Measurements from ENCODE around the gene TANGO6.
"Not testable (repeated sequence)": the region's sequence is repeated elsewhere in the genome, so short reads cannot be mapped to it uniquely, and the experiment has no call there.

Gene TANGO6
- total RNA-seq = 10.0 to 43.3 (median 31.5) reads per million in 17 experiments

DNA sequence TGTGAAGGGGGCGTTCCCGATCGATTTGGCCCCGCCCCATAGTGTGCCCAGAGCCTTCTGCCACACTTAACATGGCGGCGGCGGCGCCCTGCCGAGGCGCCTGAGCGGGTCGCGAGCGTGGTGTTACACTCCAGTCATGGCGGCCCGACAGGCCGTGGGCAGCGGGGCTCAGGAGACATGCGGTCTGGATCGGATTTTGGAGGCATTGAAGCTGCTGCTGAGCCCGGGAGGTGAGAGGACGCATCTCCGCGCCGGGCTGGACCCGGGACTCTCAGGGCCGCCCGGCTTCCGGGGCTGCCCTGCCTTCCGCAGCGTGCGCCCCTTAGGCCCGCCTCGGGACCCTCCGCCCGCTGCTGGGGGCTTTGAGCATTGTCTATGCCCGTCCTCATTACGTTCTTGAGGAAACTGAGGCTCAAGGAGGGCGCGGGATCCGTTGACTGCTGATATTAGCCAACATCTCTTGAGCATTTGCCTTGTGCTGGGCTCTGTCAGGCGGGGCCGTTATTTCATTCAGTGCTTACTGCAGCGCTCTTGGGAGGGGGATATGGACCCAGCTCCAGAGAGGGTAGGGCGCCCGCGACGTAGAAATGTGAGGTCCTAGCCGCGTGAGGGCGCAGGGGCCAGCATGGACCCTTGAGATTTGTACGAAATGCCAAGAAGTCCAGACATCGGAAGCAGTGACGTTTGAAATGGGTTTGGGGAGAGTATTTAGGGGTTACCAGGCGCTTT, at the start of gene TANGO6:
TANGO6 (plus strand) TSS at position 50 of the 729 bp plus-strand sequence; CDS start at position 137, 87 bp downstream.
- peak; percentile 91 to 94 (median 92) for DNase-seq

DNA sequence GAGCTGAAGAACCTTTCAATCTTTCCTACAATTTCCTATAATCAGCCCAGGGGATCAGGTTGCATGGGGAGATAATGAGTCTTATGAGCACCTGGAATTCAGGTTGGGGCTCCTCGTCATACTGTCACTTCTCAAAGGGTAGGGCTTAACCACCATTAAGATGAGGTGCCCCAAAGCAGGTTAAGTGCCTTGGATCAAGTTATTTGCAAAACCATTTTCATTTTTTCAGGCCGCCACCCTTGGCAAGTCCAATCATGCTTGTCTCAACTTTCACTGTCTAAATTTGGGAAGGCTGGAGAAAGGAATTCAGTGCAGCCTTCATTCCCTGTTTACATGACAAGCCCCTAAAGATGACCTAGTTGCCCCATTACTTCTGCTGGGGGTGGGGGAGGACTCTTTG, 44.9 kb upstream of the TANGO6 start:
- no peak for DNase-seq

DNA sequence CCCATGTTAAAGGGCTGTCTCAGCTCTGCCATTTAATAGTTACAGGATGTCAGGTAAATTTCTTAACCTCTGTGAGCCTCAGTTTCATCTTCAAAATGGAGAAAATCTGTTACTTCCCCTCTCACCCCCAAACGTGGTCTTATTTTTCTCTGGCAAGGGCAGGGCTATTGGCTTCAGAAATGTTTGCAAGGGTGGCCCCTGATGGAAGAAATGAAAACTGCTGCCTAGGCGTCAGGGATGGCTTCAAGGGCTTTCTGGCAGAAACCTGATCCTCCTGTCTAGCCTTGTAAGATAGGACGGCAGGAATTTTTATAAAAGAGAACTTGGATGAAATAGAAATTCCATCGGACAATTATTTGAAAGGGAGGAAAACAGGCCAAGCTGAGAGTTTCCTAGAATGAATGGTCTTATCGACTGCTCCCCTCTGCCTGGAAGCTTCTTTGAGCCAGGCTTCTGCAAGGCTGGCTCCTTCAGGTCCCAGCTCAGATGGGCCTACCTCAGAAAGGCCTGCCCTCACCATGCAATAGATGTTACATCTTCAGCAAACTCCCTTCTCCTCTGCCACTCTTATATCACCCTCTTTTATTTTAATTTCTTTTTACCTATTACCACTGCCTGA, 43.0 kb upstream of the TANGO6 start:
- DNase-seq = peak; percentile 66 to 77 (median 70)

DNA sequence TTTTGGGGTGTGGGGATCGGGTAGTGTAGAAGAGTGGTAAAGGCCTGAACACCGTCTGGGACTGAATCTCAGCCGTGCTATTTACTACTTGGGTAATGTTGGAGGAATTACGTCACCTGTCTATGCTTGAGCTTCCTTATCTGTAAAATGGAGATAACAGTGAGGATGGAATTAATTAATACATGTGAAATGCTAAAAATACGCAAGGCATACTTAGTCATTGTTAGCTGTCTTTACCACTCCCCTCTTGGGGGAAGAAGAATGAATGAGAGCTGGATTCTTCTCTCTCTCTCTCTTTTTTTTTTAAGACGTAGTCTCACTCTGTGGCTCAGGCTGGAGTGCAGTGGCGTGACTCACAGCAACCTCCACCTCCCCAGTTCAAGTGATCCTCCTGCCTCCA, 41.1 kb upstream of the TANGO6 start:
- no peak for DNase-seq

DNA sequence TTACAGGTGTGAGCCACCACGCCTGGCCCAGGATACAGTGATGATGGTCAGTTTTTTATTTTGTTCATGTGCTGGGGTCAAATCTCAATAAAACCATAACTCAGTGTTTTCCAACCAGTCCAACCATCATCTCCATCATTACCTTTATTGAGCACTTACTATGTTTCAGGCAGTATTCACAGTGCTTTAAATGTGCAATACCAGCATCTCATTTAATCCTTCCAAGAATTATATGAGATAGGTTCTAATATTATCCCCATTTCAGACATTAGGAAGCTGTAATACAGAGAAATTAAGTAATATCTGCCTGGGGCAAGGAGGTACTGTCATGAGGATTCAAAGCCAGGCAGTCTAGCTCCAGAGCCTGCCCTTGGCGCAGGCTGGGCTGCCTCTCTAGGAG, 36.9 kb upstream of the TANGO6 start:
- DNase-seq = no peak

DNA sequence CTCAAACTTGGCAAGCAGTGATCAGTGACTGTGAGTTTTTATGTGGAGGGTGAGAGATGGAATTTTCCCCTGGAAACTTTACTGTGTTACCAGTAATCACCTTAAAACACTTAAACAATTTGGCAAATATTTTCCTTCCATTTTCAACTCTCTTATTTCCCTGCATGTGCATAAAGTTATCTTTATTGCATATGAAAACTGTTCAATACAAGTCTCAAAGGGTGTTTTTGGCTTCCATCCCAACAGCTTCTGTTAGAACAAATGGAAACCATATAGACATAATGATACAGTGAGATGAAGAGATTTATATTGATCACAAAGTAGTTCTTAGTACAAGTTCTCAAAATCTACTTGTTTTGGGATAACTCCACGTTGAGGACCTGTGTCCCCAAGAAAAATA, 36.4 kb upstream of the TANGO6 start:
- DNase-seq = no peak

DNA sequence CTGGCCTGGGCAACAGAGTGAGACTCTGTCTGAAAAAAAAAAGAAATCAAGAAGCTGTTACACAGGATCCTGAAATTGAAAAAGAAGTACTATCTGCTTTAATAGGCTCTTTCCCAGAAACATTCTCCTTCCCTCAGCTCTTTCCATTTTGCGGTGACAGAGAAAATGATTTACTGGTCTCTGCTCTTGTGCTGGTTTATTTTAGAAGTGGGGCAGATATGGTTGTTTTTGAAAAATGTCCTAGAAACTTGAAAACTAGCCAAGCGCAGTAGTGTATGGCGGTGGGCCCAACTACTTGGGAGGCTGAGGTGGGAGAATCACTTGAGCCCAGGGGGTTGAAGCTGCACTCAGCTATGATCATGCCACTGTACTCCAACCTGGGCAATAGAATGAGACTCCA, 28.8 kb upstream of the TANGO6 start:
- no peak for DNase-seq

DNA sequence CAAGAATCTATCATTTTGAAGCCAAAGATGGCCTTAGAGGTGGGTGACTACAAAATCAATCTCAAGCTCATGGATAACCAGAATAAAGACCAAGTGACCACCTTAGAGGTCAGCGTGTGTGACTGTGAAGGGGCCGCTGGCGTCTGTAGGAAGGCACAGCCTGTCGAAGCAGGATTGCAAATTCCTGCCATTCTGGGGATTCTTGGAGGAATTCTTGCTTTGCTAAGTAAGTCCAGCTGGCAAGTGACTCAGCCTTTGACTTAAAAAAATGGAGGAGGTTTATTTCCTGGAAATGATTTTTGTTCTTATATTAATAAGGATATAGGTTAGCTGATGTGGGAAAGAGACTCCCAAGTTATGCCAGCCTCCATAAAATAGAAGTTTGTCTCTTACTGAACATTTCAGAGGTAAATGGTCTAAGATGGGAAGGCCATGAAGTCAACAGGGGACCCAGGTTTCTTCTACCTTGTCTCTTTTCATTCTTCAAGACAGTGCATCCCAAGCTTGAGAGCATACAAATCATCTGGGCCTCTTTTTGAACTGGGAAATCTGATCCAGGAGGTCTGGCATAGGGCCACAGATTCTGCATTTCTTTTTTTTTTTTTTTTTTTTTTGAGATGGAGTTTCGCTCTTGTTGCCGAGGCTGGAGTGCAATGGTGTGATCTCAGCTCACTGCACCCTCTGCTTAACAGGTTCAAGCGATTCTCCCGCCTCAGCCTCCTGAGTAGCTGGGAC, 19.8 kb upstream of the TANGO6 start:
- DNase-seq = no peak

DNA sequence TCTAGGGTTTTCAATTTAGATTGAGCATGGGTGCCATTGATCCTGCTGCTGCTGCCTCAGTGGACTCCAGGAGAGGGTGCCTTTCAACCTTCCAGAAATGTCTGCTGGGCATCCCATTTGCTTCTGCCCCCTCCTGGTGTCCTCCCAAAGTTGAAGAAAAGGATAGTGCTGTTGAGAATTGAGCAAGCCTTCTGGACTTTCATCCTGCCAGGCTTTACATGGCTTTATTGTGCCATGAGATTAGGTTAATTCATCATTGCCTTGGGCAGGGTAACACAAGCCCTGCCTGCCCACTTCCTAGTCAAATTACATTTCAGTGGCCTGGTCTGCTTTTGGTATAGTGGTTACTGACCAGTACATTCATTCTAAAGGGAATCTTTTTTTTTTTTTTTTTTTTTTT, 17.9 kb upstream of the TANGO6 start:
- no peak for DNase-seq

DNA sequence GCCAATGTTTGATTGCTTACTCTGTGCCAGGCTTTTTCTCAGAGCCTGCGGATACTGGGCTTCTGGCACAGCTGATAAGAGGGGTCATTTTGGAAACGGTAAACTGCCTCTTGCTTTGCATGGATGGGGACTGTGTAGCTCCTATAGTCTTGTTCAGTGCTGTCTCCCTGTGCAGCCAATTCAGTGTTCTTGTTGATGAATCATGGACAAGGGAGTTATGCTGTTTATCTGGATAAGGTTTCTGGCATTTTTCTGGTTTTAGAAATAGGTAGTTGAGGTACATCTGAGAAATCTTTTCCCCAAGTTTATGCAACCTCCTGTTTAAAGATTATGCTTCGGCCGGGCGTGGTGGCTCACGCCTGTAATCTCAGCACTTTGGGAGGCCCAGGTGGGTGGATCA, 16.7 kb upstream of the TANGO6 start:
- DNase-seq = no peak

DNA sequence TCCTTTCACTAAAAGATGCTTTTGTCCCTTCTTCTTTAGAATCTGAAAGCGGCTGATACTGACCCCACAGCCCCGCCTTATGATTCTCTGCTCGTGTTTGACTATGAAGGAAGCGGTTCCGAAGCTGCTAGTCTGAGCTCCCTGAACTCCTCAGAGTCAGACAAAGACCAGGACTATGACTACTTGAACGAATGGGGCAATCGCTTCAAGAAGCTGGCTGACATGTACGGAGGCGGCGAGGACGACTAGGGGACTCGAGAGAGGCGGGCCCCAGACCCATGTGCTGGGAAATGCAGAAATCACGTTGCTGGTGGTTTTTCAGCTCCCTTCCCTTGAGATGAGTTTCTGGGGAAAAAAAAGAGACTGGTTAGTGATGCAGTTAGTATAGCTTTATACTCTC, 10.1 kb upstream of the TANGO6 start:
- DNase-seq = no peak

DNA sequence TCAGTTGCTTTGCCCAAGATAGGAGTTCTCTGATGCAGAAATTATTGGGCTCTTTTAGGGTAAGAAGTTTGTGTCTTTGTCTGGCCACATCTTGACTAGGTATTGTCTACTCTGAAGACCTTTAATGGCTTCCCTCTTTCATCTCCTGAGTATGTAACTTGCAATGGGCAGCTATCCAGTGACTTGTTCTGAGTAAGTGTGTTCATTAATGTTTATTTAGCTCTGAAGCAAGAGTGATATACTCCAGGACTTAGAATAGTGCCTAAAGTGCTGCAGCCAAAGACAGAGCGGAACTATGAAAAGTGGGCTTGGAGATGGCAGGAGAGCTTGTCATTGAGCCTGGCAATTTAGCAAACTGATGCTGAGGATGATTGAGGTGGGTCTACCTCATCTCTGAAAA, 8.8 kb upstream of the TANGO6 start:
- no peak for DNase-seq

DNA sequence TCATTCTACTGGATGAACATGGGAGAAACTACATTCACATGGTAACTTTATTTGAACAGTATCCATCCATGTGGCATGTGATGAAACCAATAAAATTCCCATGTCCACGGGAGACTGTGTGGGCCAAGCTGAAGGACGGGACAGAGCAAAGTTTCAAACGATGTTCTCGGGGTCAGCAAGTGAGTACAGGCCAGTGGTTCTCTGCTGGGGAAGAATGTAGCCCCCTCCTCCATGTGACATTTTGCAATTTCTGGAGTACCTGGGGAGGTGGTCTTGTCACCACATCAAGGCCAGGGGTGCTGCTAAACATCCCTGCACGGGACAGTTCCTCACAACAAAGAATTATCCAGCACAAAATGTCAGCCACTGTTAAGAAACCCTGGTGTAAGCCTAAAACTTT, 7.4 kb upstream of the TANGO6 start:
- no peak for DNase-seq

DNA sequence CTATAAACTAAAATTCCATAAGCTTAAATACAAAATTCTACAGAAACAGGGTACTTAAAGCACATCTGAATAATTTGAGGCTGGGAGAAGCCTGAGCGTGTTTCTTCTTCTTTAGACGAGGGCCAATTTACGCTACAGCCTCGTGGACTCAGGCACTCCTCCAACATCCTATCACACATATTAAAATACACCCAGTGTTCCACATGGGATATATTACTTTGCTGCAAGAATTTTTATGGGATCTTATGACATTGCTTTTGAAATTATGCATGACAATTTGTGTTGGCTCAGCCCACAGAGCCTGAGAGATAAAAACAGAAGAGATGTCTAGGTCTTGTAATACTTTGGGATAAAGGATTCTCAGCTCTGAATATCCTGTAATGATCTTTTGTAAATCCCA, 3.5 kb upstream of the TANGO6 start:
- no peak for DNase-seq

DNA sequence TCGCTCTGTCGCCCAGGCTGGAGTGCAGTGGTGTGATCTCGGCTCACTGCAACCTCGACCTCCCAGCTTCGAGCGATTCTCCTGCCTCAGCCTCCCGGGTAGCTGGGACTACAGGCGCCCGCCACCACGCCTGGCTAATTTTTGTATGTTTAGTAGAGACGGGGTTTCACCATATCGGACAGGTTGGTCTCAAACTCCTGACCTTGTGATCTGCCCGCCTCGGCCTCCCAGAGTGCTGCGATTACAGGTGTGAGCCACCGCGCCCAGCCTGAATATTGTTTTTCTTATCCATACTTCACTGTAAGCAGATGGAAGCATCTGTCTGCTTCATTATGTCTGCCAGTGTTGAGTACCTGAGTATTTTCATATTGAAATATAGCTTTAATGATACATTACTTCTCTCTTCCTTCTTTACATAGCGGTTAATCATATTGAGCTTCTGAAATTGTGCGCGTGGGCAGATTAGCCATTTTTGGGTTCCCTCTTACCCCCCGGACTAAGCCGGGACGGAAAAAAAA, 308 bp upstream of the TANGO6 start:
- not testable (repeated sequence) for DNase-seq

DNA sequence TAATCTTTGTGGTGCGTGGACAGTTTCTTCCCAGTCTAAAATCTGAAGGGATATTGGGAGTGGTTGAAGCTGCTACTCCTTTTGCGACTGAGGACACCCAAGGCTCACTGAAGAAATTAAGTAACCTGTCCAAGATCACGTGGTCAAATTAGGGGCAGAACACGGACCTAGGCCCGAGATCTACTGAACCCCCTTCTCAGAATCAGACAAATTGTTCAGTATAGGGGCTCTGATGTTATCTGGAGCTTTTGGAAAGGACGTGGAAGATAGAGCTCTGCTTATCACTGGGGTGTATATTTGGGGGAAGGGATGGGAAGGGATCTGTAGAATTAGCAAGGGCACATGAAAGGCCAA, 857 bp downstream of the TANGO6 start:
- no peak for DNase-seq

DNA sequence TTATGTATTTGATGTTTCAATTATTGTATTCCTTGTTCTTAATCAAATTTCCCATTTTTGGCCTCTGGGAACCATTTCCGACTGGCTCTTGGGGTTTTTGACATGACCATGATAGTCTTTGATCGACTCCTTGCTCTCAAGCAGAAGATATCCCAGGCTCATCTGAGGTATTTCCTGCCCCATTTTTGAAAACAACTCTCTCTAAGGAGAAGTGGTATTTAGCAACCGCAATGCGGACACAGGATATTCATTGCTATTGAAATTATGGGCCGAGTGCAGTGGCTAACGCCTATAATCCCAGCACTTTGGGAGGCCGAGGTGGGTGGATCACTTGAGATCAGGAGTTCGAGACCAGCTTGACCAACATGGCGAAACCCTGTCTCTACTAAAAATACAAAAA, 5.5 kb downstream of the TANGO6 start:
- DNase-seq = peak in 1 of 4 experiments; percentile 38

DNA sequence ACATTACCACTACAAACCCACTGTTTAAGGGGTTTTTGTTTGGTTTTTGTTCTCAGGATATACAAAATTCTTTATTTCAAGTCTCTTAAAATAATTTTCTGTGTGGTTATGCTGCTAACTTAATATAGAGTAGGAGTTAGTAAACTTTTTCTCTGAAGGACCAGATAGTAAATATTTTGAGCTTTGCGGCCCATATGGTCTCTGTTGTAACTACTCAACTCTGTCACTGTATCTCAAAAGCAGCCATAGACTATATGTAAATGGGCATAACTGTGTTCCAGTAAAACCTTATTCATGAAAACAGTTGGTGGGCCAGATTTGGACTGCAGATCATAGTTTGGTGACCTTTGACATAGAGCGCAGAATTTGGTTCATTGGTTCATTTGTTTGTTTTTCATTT, 7.2 kb downstream of the TANGO6 start:
- no peak for DNase-seq

DNA sequence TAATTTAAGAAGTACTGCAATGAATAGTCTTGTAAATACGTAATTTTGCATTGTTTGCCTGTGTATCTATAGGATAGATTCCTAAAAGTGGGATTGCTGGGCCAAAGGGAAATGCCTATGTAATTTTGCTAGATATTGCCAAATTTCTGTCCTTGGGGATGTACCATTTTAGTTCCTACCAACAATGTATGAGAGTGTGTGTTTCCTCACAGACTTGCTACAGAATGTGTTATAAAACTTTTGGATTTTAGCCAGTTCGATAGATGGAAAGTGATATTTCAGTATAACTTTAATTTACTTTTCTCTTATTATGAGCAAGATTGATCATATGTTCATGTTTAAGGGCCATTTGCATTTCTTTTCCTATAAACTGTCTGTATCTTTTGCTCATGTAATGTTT, 8.3 kb downstream of the TANGO6 start:
- DNase-seq = no peak

DNA sequence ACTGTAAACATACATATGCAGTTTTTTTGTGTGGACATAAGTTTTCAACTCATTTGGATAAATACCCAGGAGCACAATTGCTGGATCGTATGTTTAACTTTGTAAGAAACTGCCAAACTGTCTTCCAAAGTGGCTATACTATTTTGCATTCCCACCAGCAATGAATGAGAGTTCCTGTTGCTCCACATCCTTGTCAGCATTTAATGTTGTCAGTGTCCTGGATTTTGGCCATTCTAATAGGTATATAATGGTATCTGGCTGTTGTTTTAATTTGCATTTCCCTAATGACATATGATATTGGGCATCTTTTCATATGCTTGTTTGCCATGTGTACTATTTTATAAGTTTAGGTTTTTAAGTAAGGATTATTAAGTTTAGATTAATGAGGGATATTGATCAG, 14.1 kb downstream of the TANGO6 start:
- DNase-seq = no peak

DNA sequence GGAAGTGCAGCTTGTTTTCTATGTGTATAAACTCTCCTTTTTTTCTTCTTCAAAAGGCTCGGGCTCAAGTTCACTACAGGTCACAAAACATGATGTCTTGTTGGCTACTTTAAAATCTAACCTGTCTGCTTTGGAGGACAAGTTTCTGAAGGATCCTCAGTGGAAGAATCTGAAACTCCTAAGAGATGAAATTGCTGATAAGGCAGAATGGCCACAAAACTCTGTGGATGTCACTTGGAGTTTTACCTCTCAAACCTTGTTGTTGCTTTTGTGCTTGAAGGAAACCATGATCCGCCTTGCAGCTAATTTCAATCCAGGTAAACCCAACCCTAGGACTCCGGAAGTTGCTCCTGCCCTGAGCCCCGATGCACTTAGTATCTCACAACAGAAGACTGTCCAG, 16.5 kb downstream of the TANGO6 start:
- no peak for DNase-seq

DNA sequence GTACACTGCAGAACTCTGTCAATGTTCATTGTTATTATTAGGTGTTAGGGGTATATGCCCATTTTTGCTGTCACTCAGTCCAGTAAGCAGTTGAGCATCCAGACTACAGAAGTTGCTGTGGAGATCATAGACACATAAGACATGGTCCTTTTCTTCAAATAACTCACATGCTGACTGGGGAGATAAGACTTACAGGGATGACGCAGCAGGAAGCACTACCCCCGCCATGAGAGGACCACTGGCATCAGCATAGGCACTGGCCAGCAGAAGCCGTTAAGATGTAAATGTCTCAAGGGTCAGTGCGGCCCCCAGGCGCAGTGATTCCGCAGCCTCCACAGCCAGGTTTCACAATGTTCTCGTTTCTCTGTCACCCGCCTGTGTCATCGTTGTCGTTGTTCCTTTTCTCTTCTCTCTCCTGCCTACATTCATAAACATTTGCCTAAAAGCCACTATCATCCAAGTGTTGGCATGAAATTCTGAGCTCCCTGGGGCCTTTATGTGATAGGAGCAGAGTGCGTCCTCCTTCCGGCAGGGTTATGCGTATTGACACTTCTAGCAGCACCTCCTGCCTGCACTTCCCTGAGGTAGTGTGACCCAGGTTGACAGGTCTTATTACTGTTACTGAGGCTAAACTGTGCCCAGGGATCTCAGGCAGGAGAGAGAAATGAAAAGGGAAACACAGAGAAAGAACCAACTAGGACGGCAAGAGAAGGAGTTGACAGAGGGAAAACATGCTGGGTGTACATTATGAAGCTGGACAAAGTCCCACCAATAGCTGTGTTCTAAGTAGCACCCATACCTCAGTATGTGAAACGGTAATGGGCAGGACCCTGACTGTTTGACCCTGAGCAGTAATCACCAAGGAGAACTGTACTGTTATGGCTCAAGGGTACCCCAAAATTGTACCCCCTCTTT, 17.9 kb downstream of the TANGO6 start:
- DNase-seq = no peak

DNA sequence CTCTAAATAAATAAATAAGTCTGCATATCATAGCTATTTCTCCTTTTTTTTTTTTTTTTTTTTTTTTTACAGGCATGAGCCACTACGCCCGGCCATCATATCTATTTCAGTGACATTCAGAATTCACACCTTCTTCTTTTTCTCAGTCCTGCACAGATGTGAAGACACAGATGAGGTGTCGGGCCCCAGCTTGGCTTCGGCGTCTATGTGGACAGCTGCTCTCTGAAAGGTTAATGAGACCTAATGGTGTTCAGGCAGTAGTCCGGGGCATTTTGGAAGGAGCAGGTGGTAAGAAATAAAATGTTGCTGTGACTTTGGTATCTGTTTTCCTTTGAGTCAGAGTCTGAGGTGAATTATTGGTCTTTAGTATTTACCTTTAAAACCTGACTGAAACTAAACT, 23.6 kb downstream of the TANGO6 start:
- DNase-seq = no peak

All from suppressor macrophage (primary cell).